K562 (cell line): ENCODE measurements around the gene SMURF1. TPM values are rescaled to one million over a fixed set of nuclear protein-coding genes. Genes with fewer than 3 reads are reported as not detected.
A peak's percentile ranks its signal among the peaks of the same experiment; 100 is the strongest.

Experiments used
- ATAC-seq: fragments of 200-7000 bp; cut with Tn5 transposase; 3 replicates; pipeline ENCODE4 v1.9.1; 2020; ENCODE audit warnings: moderate library complexity
- BruUV-seq: library from RNA; stranded (reverse); fragments of 400-500 nt; replicated peaks from 2 replicates; lab custom pipeline; 2021; lab: Mats Ljungman, UMichigan
- CTCF ChIA-PET: fragments of 300-600 bp; formaldehyde crosslinking; extraction: SDS; loops from one replicate; lab custom pipeline; 2021; ENCODE audit warnings: low intra/inter-chr PET ratio; lab: Yijun Ruan, JAX
- POLR2A ChIA-PET: fragments of 300-600, 350-650 bp; sonication (Branson Sonifier 250); formaldehyde crosslinking; extraction: SDS; loops from one replicate; lab custom pipeline; 2021; ENCODE audit warnings: antibody characterized with exemption, inconsistent platforms; lab: Yijun Ruan, JAX
- DNase-seq, 4 experiments: peaks; one replicate each; pipeline versions ENCODE4 v3.0.0 to v3.0.0-alpha.2; 2011 to 2018; ENCODE audit warnings: low spot score in 3 of 4, mixed read lengths in 3 of 4; ENCODE audit errors: extremely low read depth in 1 of 4
- FAIRE-seq: peaks from 2 replicates; lab custom pipeline; 2011; peaks lifted over from hg19 to GRCh38; lab: Jason Lieb, UNC
- H2AFZ ChIP-seq: 2 replicates; pipeline ENCODE4 v1.6.0; 2011; ENCODE audit warnings: low read depth, low read length, control low read depth, inconsistent platforms
- H3K27ac ChIP-seq: fragments of 200-600 bp; 3 replicates; pipeline ENCODE4 v1.8.0; 2011; ENCODE audit warnings: low read depth, mild to moderate bottlenecking, control low read depth, inconsistent platforms, low read length, moderate library complexity, mixed read lengths; ENCODE audit errors: extremely low read depth
- H3K27me3 ChIP-seq, 2 experiments: fragments of 300-600 bp in 1 of 2; 2 replicates in 1 of 2; 3 replicates in 1 of 2; pipeline versions ENCODE4 v1.6.0 to v1.8.0; 2011; ENCODE audit warnings: inconsistent platforms in 2 of 2, low read length in 2 of 2, mild to moderate bottlenecking in 1 of 2, mixed read lengths in 1 of 2, moderate library complexity in 1 of 2; ENCODE audit not compliant: control insufficient read depth in 2 of 2, insufficient read depth in 2 of 2
- H3K36me3 ChIP-seq: fragments of 300-600 bp; 3 replicates; pipeline ENCODE4 v1.8.0; 2011; ENCODE audit warnings: mild to moderate bottlenecking, low read length, inconsistent platforms; ENCODE audit not compliant: control insufficient read depth, insufficient read depth
- H3K4me1 ChIP-seq, 2 experiments: fragments of 200-600 bp in 1 of 2; replicated peaks in 1 of 2; 2 replicates in 1 of 2; 3 replicates in 1 of 2; pipeline versions ENCODE4 v1.5.1 to v1.8.0; 2011; ENCODE audit warnings: inconsistent platforms in 2 of 2, low read length in 2 of 2, mild to moderate bottlenecking in 1 of 2, mixed read lengths in 1 of 2, moderate library complexity in 1 of 2; ENCODE audit not compliant: control insufficient read depth in 2 of 2, insufficient read depth in 2 of 2
- H3K4me2 ChIP-seq: 2 replicates; pipeline ENCODE4 v1.6.1; 2011; ENCODE audit warnings: low read length, control low read depth, inconsistent platforms, mixed read lengths; ENCODE audit not compliant: insufficient read depth
- H3K4me3 ChIP-seq: fragments of 200-600 bp; sonication (generic), shearing (Covaris generic); 2 replicates; pipeline ENCODE4 v1.5.1; 2016; ENCODE audit warnings: control low read depth, inconsistent platforms
- H3K79me2 ChIP-seq: fragments of 200-600 bp; 3 replicates; pipeline ENCODE4 v1.8.0; 2011; ENCODE audit warnings: low read length, inconsistent platforms; ENCODE audit not compliant: control insufficient read depth, insufficient read depth
- H3K9ac ChIP-seq, 2 experiments: 2 replicates each; pipeline versions ENCODE4 v1.6.0 to v1.6.1; 2011; ENCODE audit warnings: low read depth in 2 of 2, low read length in 2 of 2, control low read depth in 1 of 2, inconsistent platforms in 1 of 2, mild to moderate bottlenecking in 1 of 2, mixed read lengths in 1 of 2; ENCODE audit not compliant: insufficient read depth in 1 of 2
- H3K9me1 ChIP-seq: one replicate; pipeline ENCODE4 v1.6.0; 2011; ENCODE audit warnings: inconsistent platforms, mild to moderate bottlenecking, low read length, moderate library complexity; ENCODE audit not compliant: control insufficient read depth, insufficient read depth
- H3K9me3 ChIP-seq: replicated peaks from 2 replicates; pipeline ENCODE4 v1.5.1; 2011; ENCODE audit warnings: low read depth, low read length, inconsistent platforms; ENCODE audit not compliant: control insufficient read depth, insufficient read depth
- H4K20me1 ChIP-seq: replicated peaks from 2 replicates; pipeline ENCODE4 v1.6.1; 2011; ENCODE audit warnings: low read length, inconsistent platforms, mixed read lengths; ENCODE audit not compliant: control insufficient read depth, insufficient read depth
- ARID3A ChIP-seq: IDR thresholded peaks from 2 replicates; pipeline ENCODE4 v1.6.1; 2012; ENCODE audit warnings: low read depth, low read length, improper control_type of control experiment, borderline replicate concordance
- CSDE1 ChIP-seq, 2 experiments: fragments of 450-650 bp; IDR thresholded peaks; 2 replicates each; pipeline ENCODE4 v1.6.1; 2016; ENCODE audit warnings: mild to moderate bottlenecking in 1 of 2
- E2F4 ChIP-seq: sonication (generic); formaldehyde crosslinking; IDR thresholded peaks from 2 replicates; pipeline ENCODE4 v1.8.0; 2022; ENCODE audit warnings: mild to moderate bottlenecking, low read depth, missing genetic modification reagents
- HNRNPH1 ChIP-seq: fragments of 200-400 bp; formaldehyde crosslinking; optimal IDR thresholded peaks from 2 replicates; pipeline ENCODE3; 2017; ENCODE audit warnings: low read depth, mild to moderate bottlenecking, low read length, moderate library complexity
- KLF6 ChIP-seq: fragments of 250-450 bp; sonication (Bioruptor Pico); IDR thresholded peaks from 2 replicates; pipeline ENCODE4 v1.4.0; 2020; ENCODE audit warnings: mild to moderate bottlenecking, moderate library complexity, borderline replicate concordance
- SMAD1 ChIP-seq: fragments of 150-350 bp; IDR thresholded peaks from 2 replicates; pipeline ENCODE4 v1.6.1; 2014; ENCODE audit warnings: low read length, low read depth; ENCODE audit not compliant: partially characterized antibody
- ZBTB9 ChIP-seq: fragments of 450-650 bp; formaldehyde crosslinking; IDR thresholded peaks from 2 replicates; pipeline ENCODE4 v1.4.0; 2020; ENCODE audit warnings: mild to moderate bottlenecking, moderate library complexity
- ZNF449 ChIP-seq: fragments of 250-450 bp; sonication (Bioruptor Pico); IDR thresholded peaks from 2 replicates; pipeline ENCODE4 v1.8.0; 2022; ENCODE audit warnings: moderate library complexity, mild to moderate bottlenecking, inconsistent platforms
- ZNF668 ChIP-seq: fragments of 250-450 bp; sonication (Bioruptor Pico); IDR thresholded peaks from 2 replicates; pipeline ENCODE4 v1.8.0; 2022; ENCODE audit warnings: mild to moderate bottlenecking, inconsistent platforms
- WGBS: fragments of 100-300 bp; shearing (Covaris generic); methylation state at CpG from one replicate; pipeline ENCODE4 v1.1.6; 2016; ENCODE audit warnings: low coverage, mixed read lengths; ENCODE audit not compliant: insufficient coverage; ENCODE audit errors: missing lambda C conversion rate; 5-methylcytosine and 5-hydroxymethylcytosine counted together
- in situ Hi-C: fragments of 300-500 bp; cut with MboI; formaldehyde crosslinking; loops from 4 replicates; pipeline ENCODE4 v1.15.0; 2018; ENCODE audit warnings: inconsistent platforms, mixed read lengths
- intact Hi-C: fragments of 100-400 bp; cut with micrococcal nuclease; formaldehyde crosslinking; loops from 2 replicates; pipeline ENCODE4 v1.14.2; 2022
- polyA plus RNA-seq, 8 experiments: library from polyadenylated mRNA; depleted of rRNA in 4 of 8; stranded (reverse) in 5 of 8; unstranded in 3 of 8; fragments of >200 nt; fragmentation: Nextera tagmentation in 2 of 8; fragmentation: Illumina TruSeq in 1 of 8; extraction: Ambion mirVana in 2 of 8; extraction: Trizol in 1 of 8; gene quantifications; 2 replicates each; pipeline versions ENCODE4 v1.2.1 to v1.2.3, GENCODE V29; 2011 to 2014; ENCODE audit warnings: inconsistent platforms in 1 of 8, missing spikeins in 1 of 8
- total RNA-seq, 7 experiments: library from RNA; depleted of rRNA in 6 of 7; stranded (reverse); fragments of >200 nt in 6 of 7; fragmentation: Illumina TruSeq in 2 of 7; extraction: Trizol in 2 of 7; gene quantifications; 2 replicates each; pipeline versions ENCODE4 v1.2.1 to v1.2.3, GENCODE V29; 2011 to 2021; ENCODE audit warnings: low replicate concordance in 1 of 7

Gene SMURF1
- total and polyA plus RNA-seq, 9 of the 15 experiments (the other 6 are each of a cell fraction or from before 2014, with no cell fraction given) = 1.0 to 20.1 (median 12.6) TPM

- H2AFZ ChIP-seq = no peak overlapping the region
- no TSS peak for BruUV-seq
- no peak for TF ChIP-seq HNRNPH1
- no peak for TF ChIP-seq ARID3A
- no peak for TF ChIP-seq ZNF449 (CRISPR knock-in tag)
- no peak for TF ChIP-seq CSDE1 (IDR thresholded peaks at IDR 0.05)
- no peak for TF ChIP-seq E2F4 (CRISPR knock-in tag)
- no peak for TF ChIP-seq KLF6
- TF ChIP-seq SMAD1 = no peak
- TF ChIP-seq ZBTB9 (CRISPR knock-in tag) = no peak
- no peak for TF ChIP-seq ZNF668
- H3K27me3 ChIP-seq = no peaks in the 10 kb centered on the region
- no peak overlapping the region; a peak in 1 of 4 replicates for H3K9ac ChIP-seq
- peaks cover 84% of the 10 kb centered on the region for H3K79me2 ChIP-seq
- ATAC-seq (peak; percentile 12; the same call in 2 of the 3 replicates), FAIRE-seq (no peak), DNase-seq (no peak)
- H3K4me2 ChIP-seq = peak overlapping the region; percentile 0; the same call in 1 of the 2 replicates
- ChIA-PET CTCF (no interaction called here), POLR2A (no interaction called here)
- in situ Hi-C loops (no loop called here), intact Hi-C loops (no loop called here)
- H4K20me1 ChIP-seq = no peaks in the 10 kb centered on the region; the same call in 1 of the 2 replicates
- H3K9me3 ChIP-seq = no peaks in the 10 kb centered on the region
- H3K4me1 ChIP-seq = peaks cover 0 to 15% of the 10 kb centered on the region in 2 experiments; a peak in 3 of 5 replicates
- H3K9me1 ChIP-seq = no peaks in the 10 kb centered on the region
- H3K4me3 ChIP-seq = no peak overlapping the region
- no peaks in the 10 kb centered on the region for H3K36me3 ChIP-seq
- peak overlapping the region; percentile 14; the same call in 1 of the 3 replicates for H3K27ac ChIP-seq
- WGBS = 35% methylated on average over 3 of the region's 3 CpGs
These were observed 48.2 kb downstream of the SMURF1 start for GRCh38 chr7:99095698-99096097.
